ENCODE measurements around the gene TBC1D16.

TBC1D16 gene

GRCh38 chr17:79892457-79893241, 143.0 kb downstream of the TBC1D16 start:
- in situ Hi-C loops (cut with HindIII; ENCODE audit: low sequenced_read_pairs) = no loop called here
- DNase-seq (ENCODE audit: low read depth, low spot score) = no peak
- H3K4me3 ChIP-seq (ENCODE audit: low read depth, low read length) = no peak overlapping the region
- no peak for TF ChIP-seq CTCF (IDR thresholded peaks at IDR 0.05; ENCODE audit: low read depth, low read length)

- no peak for DNase-seq (ENCODE audit: low read depth, low spot score)
- in situ Hi-C loops (cut with HindIII; ENCODE audit: low sequenced_read_pairs) = no loop called here
- H3K4me3 ChIP-seq (ENCODE audit: low read depth, low read length) = no peak overlapping the region
- TF ChIP-seq CTCF (IDR thresholded peaks at IDR 0.05; ENCODE audit: low read depth, low read length) = no peak
Observed at GRCh38 chr17:79891113-79891730, 144.4 kb downstream of the TBC1D16 start.

- DNase-seq (ENCODE audit: low read depth, low spot score) = no peak
- H3K4me3 ChIP-seq (ENCODE audit: low read depth, low read length) = no peak overlapping the region
- no peak for TF ChIP-seq CTCF (IDR thresholded peaks at IDR 0.05; ENCODE audit: low read depth, low read length)
- in situ Hi-C loops (cut with HindIII; ENCODE audit: low sequenced_read_pairs) = no loop called here
Observed at GRCh38 chr17:79890706-79891105, 145.0 kb downstream of the TBC1D16 start.

DNA sequence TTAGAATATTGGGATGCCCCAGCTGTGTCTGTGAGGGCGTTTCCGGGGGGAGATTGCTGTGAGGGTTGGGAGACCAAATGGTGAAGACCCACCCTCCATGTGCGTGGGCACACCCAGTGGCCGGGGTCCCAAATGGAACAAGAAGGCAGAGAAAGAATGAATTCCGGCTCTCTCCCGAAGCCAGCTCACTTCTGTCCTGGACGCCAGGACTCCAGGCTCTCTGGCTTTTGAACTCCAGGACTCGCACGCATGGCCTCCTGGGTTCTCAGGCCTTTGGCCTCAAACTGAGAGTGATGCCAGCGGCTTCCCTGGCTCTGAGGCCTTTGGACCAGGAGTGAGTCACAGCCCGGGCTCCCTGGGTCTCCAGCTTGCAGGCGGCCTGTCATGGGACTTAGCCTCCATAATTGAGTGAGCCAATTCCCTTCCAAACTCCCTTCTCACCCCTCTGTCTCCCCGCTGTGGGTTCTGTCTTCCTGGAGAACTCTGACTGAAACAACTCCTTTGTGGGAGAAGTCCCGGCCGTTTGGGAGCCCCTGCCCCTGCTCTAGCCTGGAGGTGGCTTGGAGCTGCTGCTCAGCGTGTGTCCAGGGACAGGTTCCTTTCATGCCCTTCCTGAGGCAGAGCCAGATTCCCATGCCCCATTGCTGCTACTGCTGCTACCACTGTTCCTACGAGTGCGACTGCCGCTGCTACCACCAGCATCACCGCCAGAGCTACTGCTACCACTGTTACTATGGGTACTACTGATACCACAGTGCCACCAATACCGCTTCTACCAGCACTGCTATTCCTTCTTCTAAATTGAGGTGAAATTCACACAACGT, 146.6 kb downstream of the TBC1D16 start:
- H3K4me3 ChIP-seq (ENCODE audit: low read depth, low read length) = no peak overlapping the region
- in situ Hi-C loops (cut with HindIII; ENCODE audit: low sequenced_read_pairs) = no loop called here
- no peak for TF ChIP-seq CTCF (IDR thresholded peaks at IDR 0.05; ENCODE audit: low read depth, low read length)
- no peak for DNase-seq (ENCODE audit: low read depth, low spot score)

GRCh38 chr17:79888009-79888540, 147.6 kb downstream of the TBC1D16 start:
- in situ Hi-C loops (cut with HindIII; ENCODE audit: low sequenced_read_pairs) = no loop called here
- no peak for DNase-seq (ENCODE audit: low read depth, low spot score)
- no peak overlapping the region for H3K4me3 ChIP-seq (ENCODE audit: low read depth, low read length)
- no peak for TF ChIP-seq CTCF (IDR thresholded peaks at IDR 0.05; ENCODE audit: low read depth, low read length)

GRCh38 chr17:79887451-79887991, 148.2 kb downstream of the TBC1D16 start:
- no peak overlapping the region for H3K4me3 ChIP-seq (ENCODE audit: low read depth, low read length)
- TF ChIP-seq CTCF (IDR thresholded peaks at IDR 0.05; ENCODE audit: low read depth, low read length) = no peak
- in situ Hi-C loops (cut with HindIII; ENCODE audit: low sequenced_read_pairs) = no loop called here
- no peak for DNase-seq (ENCODE audit: low read depth, low spot score)
